GM18951 (cell line): ENCODE data around the gene CADPS.

Experiments
- POLR2A ChIP-seq: IDR thresholded peaks from 4 replicates; pipeline ENCODE4 v1.6.1; 2011; ENCODE audit warnings: mild to moderate bottlenecking; ENCODE audit not compliant: insufficient read length, insufficient read depth; ENCODE audit errors: extremely low read depth
- in situ Hi-C: fragments of 300-500 bp; cut with MboI; formaldehyde crosslinking; loops from one replicate; pipeline ENCODE4 v1.12.0; 2022; ENCODE audit warnings: low sequenced_read_pairs, mixed read lengths, inconsistent platforms; ENCODE audit not compliant: unreplicated experiment

Gene CADPS

DNA sequence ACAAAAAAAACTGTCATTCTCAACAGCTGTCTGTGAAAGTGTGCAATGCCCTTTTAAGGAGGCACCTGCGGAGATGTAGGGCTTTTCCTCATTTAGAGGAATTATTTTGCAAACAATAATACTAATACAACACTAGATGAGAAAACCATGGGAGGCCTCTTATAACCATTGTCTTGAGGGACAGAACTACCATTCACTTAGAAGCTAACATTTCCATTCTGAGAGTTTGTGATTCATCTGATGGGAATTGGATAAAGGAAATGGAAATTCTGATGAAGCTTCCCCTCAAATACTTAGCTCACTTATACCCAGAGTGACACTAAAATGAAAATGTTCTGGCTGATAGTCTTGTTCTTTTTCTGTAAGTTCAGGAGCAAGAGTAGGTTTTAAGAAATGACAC, 147.7 kb downstream of the CADPS start:
- no peak for TF ChIP-seq POLR2A
- in situ Hi-C loops = no loop called here

DNA sequence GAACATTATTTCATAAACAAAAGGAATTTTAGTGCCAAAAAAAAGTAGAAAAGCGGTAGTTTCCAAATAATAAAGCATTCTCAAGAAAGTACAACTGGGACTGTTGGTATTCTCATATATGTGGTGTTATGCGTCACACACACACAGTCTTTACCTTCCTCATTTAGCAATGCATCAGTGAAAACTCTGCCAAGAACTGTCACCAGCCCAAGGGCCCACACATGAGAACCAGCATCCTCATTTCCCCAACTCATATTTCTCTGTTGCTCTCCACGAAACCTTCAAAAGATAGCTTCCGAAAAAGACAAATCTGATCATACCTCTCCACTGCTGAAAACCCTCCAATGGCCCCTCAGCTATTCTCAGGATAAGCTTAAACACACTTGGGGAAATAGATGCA, 150.7 kb downstream of the CADPS start:
- TF ChIP-seq POLR2A = no peak
- in situ Hi-C loops = no loop called here

DNA sequence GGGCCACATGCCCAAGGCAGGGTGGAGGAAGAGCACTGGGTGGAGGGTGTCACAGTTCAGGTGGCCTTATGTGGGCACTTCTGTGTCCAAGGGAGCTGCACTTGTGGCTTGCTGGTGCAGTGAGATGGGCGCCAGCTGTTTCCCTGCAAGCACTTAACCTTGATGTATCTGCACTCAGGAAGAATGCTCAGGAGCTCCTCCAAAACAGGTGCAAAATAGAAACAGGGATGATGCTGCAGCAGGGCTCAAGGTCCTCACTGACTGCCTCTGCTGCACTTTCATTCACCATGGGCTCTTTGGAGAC, 151.3 kb downstream of the CADPS start:
- in situ Hi-C loops = no loop called here
- TF ChIP-seq POLR2A = no peak

DNA sequence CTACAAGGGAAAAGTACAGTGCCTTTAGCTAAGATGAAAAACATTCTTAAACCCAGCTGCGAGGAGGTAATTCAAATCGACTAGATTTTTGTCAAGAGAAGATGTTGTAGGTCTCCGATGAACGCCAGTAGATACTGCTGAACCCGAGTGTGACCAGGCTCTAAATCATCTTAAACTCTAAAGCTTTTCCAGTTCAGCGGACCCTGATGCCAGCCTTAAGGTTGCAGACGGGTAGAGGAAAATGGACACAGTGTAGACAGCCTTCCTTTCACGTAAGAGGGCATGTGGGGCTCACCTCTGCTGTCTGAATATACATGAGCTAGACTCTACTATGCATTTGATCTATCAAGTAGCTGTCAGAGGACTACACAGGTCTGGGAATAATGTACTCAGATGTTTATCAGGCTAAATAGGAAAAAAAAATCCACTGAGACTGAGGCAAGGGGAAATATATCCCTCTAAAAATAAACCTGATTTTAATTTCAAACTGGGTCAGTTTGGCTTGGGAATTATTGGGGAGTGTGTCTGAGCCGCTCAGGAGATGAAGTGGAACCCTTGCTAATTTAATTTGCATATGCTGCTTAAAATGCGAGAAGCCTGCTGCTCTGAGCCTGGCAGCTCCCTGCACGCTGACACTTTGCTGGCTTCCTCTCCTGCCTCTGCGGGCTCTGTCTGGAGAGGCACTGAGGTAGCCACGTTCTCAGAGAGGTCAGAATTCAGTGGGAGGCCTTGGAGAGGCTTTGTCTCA, 151.9 kb downstream of the CADPS start:
- no peak for TF ChIP-seq POLR2A
- in situ Hi-C loops = no loop called here

DNA sequence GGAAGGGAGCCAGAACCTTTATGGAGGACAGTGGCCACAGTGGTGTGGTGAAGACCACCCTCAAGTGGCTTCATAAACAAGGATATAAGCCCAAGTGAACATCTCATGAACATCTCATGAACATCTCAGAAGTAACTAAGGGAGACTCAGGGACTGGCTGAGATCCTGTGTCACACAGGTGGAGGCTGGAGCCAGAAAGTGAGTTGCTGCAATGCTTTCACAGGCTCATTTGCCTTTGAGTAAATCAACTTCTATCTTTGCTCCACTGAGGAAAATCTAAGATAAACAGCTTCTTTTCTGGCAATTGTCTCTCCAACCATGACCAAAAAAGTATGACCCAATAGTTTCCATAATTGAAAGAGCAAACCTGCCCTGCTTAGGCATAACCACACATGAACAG, 152.9 kb downstream of the CADPS start:
- in situ Hi-C loops = no loop called here
- TF ChIP-seq POLR2A = no peak

DNA sequence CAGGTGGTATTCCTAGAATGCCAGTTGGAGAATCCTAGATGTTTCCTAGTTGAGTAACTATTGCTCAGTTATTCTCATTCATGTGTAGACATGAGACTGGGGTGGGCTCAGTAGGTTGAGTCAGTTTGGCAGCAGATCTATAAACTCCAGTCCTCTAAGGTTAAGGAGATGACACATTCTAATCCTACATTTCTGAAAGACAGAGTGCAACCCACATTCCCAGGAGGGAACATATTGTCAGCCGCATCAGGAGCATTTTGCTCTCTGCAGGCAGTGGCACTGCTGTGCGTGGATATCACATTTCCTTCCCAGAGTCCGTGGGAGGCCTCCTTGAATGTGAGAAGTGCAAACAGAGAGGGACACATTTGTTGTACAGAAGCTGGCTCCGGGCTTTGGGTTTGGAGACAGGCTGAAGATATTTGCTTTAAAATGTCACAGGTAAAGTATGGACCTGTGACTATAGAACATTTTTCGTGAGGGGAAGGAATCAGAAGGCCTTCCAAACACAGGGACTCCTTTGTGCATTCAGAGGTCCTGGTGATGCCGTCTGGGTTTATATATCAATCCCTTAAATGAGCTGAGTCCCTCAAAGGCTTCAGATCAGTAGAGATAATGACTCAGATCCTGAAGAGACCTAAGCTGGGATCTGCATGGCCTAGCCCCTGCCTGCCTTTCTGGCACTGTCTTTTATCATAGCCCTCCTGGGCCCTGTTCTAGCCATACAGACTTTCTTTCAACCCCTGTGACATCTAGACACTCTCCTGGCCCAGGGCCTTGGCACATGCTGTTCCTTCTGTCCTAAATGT, 156.5 kb downstream of the CADPS start:
- no peak for TF ChIP-seq POLR2A
- in situ Hi-C loops = no loop called here

DNA sequence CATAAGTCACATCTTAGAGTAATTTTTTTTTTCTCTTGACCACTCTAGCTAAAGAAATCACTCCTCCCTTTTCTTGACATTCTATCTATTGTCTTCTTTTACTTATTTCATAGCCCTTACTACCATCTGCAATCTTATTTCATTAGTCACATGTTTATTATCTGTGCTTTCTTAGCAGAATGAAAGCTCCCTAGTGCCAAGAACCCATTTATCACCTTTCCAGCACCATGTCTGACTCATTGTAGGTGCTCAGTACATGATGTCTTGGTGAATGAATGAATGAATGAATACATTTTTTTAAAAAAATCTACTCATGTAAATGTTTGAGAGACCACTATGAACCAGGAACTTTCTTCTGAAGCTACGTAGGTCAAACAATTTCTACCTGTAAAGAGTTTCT, 157.2 kb downstream of the CADPS start:
- no peak for TF ChIP-seq POLR2A
- in situ Hi-C loops = no loop called here

DNA sequence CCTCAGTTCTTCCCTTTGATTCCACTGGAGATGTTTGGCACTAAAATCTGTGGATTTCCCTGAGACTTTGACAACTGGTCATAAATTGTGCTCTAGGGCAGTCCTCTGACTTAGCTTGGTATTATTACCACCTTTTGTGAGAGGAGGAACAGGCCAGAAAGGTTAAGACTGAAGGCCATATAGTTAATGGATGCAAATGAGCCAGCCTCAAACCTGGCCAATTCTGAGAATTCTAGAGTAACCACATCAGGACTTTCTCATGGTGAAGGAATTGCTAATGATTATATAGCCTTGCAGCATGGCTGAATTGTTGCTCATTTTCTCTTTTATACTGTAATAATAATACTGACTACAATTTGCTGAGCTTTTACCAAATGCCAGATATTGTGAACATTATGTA, 162.5 kb downstream of the CADPS start:
- TF ChIP-seq POLR2A = no peak
- in situ Hi-C loops = no loop called here

DNA sequence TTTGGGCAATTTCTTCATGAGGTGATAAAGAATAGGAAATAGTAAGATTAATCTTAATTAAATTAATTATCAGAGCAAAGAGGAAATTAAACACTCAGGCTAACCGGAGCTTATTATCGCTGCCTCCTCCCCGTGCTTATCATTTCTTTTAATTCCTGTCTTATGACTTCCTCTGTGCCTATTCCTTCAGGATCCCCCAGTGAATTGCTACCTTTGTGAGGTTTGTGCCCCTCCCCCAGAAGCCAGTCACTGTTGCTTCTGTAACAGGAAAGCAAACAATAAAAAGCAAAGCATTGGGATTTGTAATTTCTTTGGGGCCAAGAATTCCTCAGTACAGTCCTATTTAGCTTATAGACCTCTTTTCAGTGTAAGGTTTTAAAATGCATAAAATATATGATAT, 164.5 kb downstream of the CADPS start:
- in situ Hi-C loops = no loop called here
- TF ChIP-seq POLR2A = no peak

DNA sequence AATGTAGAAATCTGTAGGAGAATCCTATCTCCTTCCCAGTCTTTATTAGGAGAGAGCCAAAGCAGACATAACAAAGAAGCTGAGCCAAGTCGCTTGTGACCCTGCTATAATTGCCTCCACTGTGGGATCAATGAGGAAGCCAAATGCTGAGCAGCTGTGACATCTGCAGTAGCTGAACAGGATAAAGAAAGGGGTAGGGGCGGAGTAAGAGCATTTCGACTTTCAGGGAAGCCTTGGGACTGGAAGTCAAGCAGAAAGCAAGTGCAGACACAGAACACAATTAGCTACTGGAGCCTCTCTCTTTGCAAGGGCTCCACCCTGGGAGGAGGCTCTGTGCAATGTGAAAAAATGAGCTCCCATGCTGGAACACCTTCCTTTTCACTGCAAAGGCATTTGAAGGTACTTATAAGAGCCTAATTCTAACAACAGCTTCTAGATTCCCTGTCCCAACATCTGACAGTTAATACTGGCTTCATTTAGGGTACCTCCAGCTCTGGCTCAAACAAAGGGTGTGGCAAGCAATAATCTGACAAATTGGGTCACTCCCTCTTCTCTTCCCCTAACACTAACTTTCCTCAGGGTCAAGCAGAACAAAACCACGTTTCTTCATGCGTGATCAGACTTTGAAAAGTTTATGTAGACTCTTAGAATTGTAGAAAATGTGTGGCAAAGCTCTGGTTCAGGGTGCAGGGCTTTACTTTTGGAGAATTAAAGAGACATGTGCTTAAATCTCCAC, 166.4 kb downstream of the CADPS start:
- no peak for TF ChIP-seq POLR2A
- in situ Hi-C loops = no loop called here

DNA sequence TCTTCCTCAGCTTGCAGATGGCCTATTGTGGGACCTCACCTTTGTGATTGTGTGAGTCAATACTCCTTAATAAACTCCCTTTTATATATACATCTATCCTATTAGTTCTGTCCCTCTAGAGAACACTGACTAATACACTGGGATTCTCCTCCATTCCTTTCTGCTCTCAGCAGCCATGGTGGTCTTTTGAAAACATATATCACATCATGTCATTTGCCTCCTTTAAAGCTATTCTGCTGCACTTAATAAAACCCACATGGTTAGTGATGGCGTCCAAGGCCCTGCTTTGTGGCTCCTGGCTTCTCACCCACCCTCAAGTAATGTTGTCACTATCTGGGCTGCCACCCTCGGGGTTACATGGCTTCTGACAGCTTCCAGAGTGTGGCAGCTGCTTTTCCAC, 169.5 kb downstream of the CADPS start:
- in situ Hi-C loops = no loop called here
- TF ChIP-seq POLR2A = no peak

DNA sequence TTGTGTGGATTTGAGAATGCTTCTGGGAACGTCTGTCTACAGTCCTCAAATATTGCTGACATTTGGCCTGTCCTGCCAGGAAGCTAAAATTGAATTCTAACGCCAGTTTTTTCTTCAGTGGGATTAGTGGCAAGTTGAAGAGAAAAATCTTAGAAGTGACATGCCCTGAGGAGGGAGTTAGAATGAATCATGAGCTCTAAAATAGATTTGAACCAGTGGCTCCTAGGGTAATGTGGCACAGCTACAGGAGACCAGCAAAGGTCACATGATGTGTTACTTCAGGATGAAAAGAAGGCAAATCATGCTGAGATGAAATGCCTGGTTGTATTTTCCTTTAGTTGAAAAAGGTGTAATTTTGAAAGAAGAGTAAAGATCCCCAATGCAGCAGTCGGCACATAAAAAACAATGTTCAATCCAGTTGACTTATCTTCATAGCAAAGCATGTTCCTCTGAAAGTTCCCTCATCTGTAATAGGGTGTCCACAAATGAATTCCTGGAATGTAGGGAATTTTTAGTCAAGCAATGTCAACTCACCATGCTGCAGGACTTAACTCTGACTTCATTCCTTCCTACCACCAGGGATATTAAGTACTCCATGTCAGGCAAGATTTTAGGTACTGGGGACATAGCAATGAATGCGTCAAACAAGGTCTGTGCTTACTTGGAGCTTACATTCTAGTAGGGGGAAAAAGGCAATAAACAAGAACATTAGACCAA, 171.6 kb downstream of the CADPS start:
- in situ Hi-C loops = no loop called here

DNA sequence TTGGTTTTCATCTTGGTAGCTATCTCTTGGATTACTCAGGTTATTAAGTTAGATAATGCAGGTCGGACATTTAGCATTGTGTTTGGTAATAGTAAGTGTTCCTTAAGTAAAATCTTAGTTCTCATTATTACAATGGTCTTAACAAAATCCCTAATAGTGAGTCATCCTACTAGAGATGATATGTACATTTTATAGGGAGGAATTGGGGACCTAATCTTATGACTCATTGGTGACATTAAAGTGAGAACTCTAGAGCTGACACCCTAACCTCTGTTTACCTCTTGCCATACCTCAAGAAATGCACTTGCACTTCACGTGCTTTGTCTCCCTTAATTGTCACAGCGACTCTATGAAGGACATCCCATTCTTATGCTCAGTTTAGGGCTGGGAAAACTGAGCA, 174.9 kb downstream of the CADPS start:
- in situ Hi-C loops = no loop called here
- no peak for TF ChIP-seq POLR2A

More for the DNA sequence above, 171.6 kb downstream of the CADPS start:
- no peak for TF ChIP-seq POLR2A
